K562 (cell line): ENCODE results near the gene ARHGAP29.

Source experiments
- CHD7 ChIP-seq: fragments of 200-600 bp; sonication (generic); IDR thresholded peaks from one replicate; pipeline ENCODE4 v1.6.1; 2012; ENCODE audit warnings: mild to moderate bottlenecking, low read depth, low read length, inconsistent platforms
- CTCF ChIP-seq, 3 experiments: IDR thresholded peaks in 2 of 3; conservative IDR thresholded peaks in 1 of 3; 2 replicates each; pipeline ENCODE4 v1.5.1; 2011 to 2012; ENCODE audit warnings: low read length in 3 of 3, mild to moderate bottlenecking in 3 of 3, control low read depth in 2 of 3, improper control_type of control experiment in 1 of 3, inconsistent platforms in 1 of 3, low read depth in 1 of 3, mixed read lengths in 1 of 3, moderate library complexity in 1 of 3; ENCODE audit not compliant: insufficient read depth in 2 of 3
- E2F1 ChIP-seq: sonication (generic); formaldehyde crosslinking; IDR thresholded peaks from 2 replicates; pipeline ENCODE4 v1.8.1; 2023; ENCODE audit warnings: mild to moderate bottlenecking, missing genetic modification reagents, moderate library complexity
- EZH2 ChIP-seq: IDR thresholded peaks from 2 replicates; pipeline ENCODE4 v1.6.1; 2012; ENCODE audit warnings: low read depth, mild to moderate bottlenecking, inconsistent platforms, low read length, borderline replicate concordance
- HCFC1 ChIP-seq: IDR thresholded peaks from 2 replicates; pipeline ENCODE4 v1.6.1; 2012; ENCODE audit warnings: low read depth, low read length, improper control_type of control experiment
- NFRKB ChIP-seq: fragments of 450-650 bp; IDR thresholded peaks from 2 replicates; pipeline ENCODE4 v1.6.1; 2016; ENCODE audit warnings: low read depth
- PBX2 ChIP-seq, 2 experiments: IDR thresholded peaks in 1 of 2; conservative IDR thresholded peaks in 1 of 2; 2 replicates each; pipeline ENCODE4 v1.6.1; 2016; ENCODE audit warnings: low read depth in 2 of 2, mild to moderate bottlenecking in 1 of 2, missing compliant biosample characterization in 1 of 2, missing genetic modification characterization in 1 of 2, moderate library complexity in 1 of 2
- POLR2A ChIP-seq: fragments of 450-650 bp; conservative IDR thresholded peaks from 2 replicates; pipeline ENCODE4 v1.6.1; 2016
- POLR2AphosphoS5 ChIP-seq: IDR thresholded peaks from 2 replicates; pipeline ENCODE4 v1.6.1; 2011; ENCODE audit warnings: mild to moderate bottlenecking, low read depth, low read length, moderate library complexity; ENCODE audit not compliant: control insufficient read depth, insufficient read depth
- POLR2G ChIP-seq: fragments of 200-400 bp; formaldehyde crosslinking; IDR thresholded peaks from 2 replicates; pipeline ENCODE4 v1.6.1; 2017; ENCODE audit warnings: low read depth, mild to moderate bottlenecking, antibody characterized with exemption, low read length, moderate library complexity
- STAT6 ChIP-seq: sonication (generic); formaldehyde crosslinking; IDR thresholded peaks from 2 replicates; pipeline ENCODE4 v1.8.1; 2023; ENCODE audit warnings: mild to moderate bottlenecking, missing genetic modification reagents
- TEAD4 ChIP-seq, 2 experiments: sonication (generic) in 1 of 2; formaldehyde crosslinking in 1 of 2; IDR thresholded peaks; 2 replicates each; pipeline versions ENCODE4 v1.6.1 to v1.8.0; 2012 to 2022; ENCODE audit warnings: borderline replicate concordance in 1 of 2, inconsistent platforms in 1 of 2, low read length in 1 of 2, mild to moderate bottlenecking in 1 of 2, missing genetic modification reagents in 1 of 2
- ZNF143 ChIP-seq: sonication (generic); formaldehyde crosslinking; IDR thresholded peaks from 2 replicates; pipeline ENCODE4 v1.9.0; 2022; ENCODE audit warnings: mild to moderate bottlenecking, missing genetic modification reagents
- ZNF717 ChIP-seq: fragments of 250-450 bp; sonication (Bioruptor Pico); IDR thresholded peaks from 2 replicates; pipeline ENCODE4 v1.5.0; 2021

GRCh38 chr1:94236013-94236491, 1.3 kb downstream of the ARHGAP29 start:
- no peak for TF ChIP-seq EZH2
- TF ChIP-seq CTCF (IDR thresholded peaks at IDR 0.05 in 2 of 3, conservative IDR thresholded peaks at IDR 0.05 in 1 of 3; ENCODE audit: insufficient read depth in 2 of 3, low read depth in 1 of 3, low read length in 3 of 3), result no peak
- TF ChIP-seq E2F1 (CRISPR knock-in tag), result no peak
- no peak for TF ChIP-seq NFRKB
- no peak for TF ChIP-seq POLR2A
- no peak for TF ChIP-seq STAT6 (CRISPR knock-in tag)
- TF ChIP-seq POLR2G, result no peak
- no peak for TF ChIP-seq TEAD4 (IDR thresholded peaks at IDR 0.05; ENCODE audit: low read length)
- no peak for TF ChIP-seq TEAD4 (CRISPR knock-in tag; IDR thresholded peaks at IDR 0.05; ENCODE audit: borderline replicate concordance)
- no peak for TF ChIP-seq ZNF143 (CRISPR knock-in tag)
- TF ChIP-seq HCFC1, result no peak
- TF ChIP-seq POLR2AphosphoS5, result no peak
- TF ChIP-seq ZNF717 (CRISPR knock-in tag), result no peak
- no peak for TF ChIP-seq CHD7
- no peak for TF ChIP-seq PBX2 (CRISPR knock-in tag; IDR thresholded peaks at IDR 0.05; ENCODE audit: low read depth)
- no peak for TF ChIP-seq PBX2 (tag; conservative IDR thresholded peaks at IDR 0.05; ENCODE audit: low read depth)
